GM18498 (cell line): ENCODE data around the gene SIRT7.

Experiments used
- ATAC-seq: cut with Tn5 transposase; IDR thresholded peaks from one replicate; pipeline ENCODE4 v1.9.1; 2021; ENCODE audit warnings: mild to moderate bottlenecking, moderate library complexity; ENCODE audit not compliant: unreplicated experiment

SIRT7 gene

DNA sequence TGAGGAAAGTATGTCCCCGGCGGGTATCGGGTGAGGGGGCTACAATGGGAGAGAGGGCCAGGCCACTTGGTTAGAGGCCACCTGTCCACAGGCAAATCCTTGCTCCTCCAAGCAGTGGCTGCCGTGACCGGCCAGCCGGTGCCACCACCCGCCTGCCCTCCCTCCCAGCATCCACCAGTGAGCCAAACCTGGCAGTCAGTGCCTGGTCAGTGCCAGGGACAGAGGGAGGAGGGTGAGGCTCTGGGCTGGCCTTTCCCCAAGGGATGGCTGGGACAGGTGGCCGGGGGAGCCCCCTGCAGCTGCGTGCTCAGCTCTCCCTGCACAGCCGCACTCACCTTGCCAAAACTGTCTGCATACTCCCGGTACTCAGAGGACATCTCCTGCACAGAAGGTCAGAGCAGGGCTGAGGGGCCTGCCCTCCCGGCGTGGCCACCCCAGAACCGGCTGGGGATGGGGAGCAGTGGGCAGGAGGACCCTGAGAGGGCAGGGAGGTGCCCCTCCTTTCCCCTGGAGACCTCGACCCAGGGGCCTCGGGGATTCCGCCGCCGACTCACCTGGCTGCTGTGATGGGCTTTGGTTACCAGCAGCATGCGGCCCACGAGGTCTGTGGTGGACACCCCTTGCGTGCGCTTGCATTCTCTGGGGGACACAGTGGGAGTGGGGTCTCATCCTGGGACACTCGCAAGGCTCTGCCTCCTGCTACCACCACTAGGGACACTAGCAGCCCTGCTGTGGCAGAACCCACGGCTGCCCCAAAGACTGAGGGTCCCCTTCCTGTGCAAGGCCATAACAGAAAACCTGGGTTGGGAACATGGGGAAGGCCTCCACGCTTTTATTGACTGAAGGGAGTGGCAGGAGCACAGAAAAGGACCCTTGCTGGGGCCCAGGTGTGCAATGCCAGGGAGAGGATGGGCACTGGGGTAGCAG, 10.5 kb downstream of the SIRT7 start:
- ATAC-seq, result no peak

DNA sequence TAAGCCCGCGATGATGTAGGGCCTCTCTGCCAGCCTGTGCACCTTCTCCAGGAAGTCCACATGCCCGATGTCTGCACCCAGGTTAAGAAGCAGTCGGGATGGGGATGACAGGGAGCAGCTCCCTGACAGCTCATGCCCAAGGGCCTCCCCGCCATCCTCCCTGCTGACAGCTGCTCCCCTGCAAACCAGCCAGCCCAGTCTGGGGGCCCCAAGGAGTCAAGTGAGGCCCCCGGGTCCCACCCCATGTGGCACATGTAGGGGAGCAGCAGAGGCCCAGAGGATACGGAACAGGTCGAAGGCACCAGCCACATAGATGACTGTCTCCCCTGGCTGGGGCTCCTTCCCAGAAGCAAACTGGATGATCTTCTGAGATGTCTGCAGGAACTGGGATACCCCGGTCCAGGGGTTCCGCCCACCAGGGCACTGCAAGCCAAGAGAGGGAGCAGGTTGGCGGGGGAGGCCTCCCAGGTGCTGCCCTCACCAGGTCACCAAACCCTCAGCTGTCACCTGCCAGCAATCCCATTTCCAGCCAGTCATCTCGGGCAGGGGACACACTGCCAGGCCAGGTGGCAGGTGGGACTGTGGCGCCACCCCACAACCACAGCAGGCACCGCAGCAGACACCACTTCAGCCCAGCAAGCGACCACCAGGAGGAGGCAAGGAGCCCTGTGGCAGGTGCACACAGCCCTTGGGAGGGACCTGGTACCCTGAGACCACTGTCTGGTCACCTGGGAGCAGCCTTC, 11.3 kb downstream of the SIRT7 start:
- no peak for ATAC-seq

DNA sequence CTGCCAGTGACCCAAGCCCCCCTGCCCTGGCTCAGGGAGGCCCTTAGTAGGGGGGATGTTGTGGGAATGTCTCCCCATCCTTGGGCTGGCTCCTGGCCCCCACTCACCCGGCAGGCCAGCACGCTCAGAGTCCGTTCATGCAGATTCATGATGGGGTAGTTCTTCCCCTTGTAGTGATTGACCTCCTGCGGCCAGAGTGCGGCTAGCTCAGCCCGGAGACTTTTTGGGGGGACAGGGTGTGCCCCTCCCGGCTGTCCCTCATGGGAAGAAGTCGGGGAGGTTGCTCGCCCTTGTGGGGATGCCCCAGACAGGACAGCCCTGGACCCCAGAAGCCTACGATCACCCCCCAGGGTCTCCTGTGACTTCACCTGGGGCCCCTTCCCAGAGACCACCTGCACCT, 12.0 kb downstream of the SIRT7 start:
- no peak for ATAC-seq

DNA sequence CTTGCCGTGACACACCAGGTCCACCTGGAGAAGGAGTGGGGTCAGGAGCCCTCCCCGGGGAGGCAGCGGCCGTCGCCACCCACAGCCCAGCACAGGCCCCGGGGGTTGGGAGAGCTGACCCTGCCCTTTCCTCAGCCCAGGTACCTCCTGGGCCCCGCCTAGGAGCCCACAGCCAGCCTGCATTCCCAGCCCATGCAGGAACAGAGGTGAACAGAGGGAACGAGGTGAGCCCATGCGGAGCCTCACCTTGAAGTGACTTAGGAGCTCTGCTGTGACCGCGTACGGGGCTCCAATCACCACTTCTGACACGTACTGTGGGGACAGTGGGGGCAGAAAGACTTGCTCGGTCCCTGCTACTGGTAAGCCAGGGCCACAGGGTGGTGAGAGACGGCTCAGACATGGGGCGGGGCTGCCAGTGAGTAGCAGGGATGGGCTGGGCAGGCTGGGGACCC, 12.5 kb downstream of the SIRT7 start:
- no peak for ATAC-seq

DNA sequence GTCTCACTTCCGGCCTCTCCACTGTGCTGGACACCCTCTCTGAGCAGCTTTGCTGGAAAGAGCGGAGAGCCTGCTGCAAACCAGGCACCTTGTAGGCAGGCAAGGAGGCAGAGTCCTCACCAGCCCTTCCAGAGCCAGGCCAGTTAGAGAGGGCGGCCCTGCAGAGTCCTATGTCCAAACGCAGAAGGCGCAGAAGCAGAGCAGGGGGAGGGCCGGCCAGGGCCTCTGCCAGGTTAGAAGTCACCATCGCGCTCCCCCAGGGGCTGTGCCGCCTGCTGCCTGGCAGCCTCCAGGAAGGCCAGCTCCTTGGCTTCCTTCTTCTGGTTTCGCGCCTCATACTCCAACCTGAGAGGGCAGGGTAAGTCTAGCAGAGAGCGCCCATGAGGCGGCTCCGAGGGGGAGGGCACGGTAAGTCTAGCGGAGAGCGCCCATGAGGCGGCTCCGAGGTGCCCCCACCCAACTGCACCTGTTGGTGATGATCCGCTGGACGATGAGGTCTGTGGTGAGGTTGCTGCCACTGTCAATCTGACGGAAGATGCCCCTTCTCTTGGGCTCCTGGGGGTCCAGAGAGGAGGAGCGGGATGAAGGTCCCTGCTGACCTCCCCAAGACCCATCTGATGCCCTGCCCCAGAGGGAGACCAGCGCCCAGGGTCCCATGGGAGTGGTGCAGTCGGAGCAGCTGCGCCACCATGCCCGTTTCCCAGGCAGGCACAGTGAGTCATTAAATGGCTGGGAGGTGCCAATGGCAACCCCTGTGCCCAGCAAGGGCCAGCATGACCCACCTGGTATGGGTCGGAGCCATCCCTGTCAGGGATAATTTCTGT, 13.2 kb downstream of the SIRT7 start:
- ATAC-seq, result no peak

DNA sequence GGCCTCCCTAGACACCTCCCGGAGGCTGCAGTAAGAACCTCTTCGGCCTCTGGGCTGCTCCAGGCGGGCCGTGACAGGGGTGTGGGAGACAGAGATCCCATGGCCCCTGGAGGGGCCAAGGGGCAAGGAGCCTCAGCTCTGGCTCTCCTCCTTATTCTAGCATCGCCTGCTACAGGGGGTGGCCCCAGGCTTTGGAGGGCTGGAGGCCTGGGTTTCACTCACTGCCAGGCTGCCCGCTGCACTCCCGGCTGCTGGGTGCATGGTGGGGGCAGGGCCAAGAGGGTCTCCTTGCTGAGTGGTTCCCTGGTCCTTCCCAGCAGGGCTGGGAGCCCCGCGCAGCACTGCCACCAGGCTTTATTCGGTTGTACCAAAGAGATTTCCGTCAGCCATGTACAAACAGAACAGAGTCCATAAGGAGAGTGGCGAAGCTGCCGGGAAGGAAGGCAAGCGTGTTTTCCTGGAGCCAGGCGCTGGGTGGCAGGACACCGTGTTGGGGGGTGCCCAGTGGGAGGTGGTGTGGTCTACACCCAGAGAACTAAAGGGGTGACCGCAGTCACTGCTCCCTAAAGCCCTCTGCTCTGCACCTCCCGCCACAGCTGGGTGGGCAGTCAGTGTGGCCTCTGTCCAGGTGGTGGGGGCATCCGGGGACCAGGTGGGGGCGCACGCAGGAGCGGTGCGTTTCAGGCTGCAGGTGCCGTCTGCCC, 13.9 kb downstream of the SIRT7 start:
- ATAC-seq, result no peak

DNA sequence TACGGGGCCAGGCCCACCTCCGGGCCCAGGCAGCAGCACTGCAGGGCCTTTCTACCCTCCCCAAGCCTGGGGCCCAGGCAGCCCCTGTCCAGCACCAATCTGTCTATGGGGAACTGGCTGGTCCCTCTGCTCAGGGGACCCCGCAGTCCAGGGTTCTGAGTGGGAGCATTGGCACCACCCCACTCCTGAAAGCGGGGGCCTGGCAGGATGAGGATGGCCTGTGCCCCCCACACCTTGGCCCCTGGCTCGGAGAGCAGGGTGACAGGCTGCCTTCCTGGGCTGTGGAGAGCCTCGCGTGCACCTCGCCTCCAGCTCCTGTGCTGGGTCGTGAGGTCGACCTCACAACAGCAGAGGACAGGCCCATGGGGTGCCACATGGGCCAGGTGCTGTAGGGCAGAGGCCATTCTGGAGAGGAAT, 14.6 kb downstream of the SIRT7 start:
- no peak for ATAC-seq

DNA sequence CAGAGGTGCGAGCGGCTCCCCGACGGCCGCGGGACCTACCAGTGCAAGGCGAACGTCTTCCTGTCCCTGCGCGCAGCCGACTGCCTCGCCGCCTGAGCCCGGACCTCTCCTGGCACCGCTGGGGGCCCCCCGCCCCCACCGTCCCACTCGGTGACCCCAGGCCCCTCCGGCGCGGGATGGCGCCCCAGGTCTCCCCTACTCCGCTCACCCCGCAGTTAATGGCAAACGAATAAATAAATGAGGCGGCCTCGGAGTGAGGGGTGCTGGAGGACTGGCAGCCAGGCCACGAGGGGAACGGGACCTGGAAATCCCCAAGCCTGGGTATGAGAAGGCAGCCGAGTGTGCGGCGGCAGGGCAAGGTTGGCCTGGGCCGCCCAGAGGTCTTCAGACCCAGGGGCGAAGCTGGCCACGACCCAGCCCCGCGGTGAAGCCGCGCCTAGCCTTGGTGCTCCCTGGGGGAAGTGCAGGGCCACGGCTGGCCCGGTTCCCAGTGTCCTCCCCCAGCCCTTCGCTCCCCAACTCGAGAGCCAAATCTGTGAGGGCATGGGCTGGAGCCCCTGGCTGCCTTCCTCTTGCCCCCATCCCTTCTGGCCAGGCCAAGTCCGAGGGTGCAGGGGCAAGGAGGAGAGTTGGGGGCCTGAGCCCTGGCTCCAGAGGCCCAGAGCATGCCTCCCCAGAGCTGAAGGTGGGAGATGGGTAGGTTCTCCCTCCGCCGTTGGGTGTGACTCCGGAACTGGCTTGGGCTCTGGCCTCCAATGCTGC, 15.1 kb downstream of the SIRT7 start:
- no peak for ATAC-seq

DNA sequence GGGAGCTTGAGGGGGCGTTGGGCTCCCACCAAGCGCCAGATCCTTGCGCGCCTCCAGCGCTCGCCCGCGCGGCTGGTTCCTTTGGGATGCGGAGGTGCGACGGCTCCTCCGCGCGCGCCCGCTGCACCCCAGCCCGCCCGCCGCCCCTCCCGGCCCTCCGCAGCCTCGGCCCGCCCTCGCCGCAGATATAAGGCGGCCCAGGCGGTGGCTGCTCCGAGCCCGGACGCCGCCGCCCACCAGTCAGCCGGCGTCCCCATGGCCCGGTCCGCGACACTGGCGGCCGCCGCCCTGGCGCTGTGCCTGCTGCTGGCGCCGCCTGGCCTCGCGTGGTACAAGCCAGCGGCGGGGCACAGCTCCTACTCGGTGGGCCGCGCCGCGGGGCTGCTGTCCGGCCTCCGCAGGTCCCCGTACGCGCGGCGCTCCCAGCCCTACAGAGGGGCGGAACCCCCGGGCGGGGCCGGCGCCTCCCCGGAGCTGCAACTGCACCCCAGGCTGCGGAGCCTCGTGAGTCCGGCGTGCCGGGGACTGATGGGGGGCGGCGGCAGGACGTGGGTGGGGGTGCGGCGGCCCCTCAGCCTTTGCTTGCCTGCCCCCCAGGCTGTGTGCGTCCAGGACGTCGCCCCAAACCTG, 15.8 kb downstream of the SIRT7 start, which contains the start of gene NPB:
NPB (plus strand) TSS at position 216 of the 630 bp plus-strand sequence; CDS start at position 256, 40 bp downstream.
- ATAC-seq, result no peak

DNA sequence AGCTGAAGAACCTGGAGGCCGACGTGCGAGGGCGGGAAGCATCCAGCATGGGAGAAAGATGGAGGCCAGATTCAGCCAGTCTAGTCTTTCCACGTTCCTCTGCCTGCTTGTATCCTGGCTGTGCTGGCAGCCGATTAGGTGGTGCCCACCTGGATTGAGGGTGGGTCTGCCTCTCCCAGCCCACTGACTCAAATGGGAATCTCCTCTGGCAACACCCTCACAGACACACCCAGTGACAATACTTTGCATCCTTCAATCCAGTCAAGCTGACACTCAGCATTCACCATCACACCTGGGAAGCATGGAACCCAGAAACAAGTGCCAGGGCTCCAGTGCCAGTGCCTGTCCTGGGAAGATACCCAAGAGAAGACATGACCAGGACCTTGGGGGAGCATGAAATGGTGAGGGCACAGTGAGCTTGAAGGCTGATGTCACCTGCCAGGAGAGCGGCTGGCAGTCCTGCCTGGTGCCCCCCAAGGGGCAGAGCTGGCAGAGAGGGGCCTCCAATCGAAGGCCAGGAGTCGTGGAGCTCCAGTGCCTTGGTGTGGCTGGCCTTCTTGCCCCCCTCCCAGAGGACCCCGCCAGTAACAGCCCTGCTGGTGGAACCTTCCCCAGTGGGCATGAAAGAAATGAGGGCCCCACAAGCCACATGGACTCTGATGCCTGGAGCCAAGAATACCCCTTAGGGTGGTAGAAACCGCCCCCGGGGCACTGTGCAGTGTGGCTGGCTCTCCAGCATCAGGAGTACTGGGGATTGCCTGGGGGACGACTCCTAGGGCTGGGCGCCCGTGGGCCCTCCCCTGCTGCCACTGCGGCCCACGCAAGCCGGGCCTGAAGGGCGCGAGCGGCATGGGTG, 16.6 kb downstream of the SIRT7 start:
- no peak for ATAC-seq

DNA sequence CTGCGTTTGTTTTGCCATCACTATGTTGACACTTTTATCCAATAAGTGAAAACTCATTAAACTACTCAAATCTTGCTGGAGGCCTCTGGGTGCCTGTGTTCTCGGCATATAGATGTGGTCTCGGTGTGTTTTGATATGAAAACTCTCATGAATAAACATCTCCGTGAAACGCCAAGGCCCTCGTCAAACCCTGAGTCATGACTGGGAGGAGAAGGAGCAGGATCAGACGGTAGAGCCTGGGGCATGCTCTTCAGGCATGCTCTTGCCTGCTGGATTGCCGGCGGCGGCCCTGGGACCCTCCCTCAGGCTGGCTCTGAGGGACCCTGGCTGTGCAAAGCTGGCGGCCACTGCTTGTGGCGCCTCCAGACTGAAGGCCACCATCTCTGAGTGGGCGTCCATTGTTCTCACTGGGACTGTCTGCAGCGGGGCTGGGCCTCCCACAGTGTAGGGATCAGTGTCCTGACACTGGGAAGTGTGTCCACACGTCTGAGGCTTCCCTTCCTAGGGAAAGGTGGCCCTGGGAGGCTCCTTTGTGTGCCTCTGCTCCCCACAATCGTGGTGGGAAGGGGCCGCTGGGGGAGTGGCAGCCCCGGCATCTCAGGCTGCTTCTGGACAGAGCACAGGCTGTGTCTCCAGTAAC, 17.7 kb downstream of the SIRT7 start:
- ATAC-seq, result no peak

DNA sequence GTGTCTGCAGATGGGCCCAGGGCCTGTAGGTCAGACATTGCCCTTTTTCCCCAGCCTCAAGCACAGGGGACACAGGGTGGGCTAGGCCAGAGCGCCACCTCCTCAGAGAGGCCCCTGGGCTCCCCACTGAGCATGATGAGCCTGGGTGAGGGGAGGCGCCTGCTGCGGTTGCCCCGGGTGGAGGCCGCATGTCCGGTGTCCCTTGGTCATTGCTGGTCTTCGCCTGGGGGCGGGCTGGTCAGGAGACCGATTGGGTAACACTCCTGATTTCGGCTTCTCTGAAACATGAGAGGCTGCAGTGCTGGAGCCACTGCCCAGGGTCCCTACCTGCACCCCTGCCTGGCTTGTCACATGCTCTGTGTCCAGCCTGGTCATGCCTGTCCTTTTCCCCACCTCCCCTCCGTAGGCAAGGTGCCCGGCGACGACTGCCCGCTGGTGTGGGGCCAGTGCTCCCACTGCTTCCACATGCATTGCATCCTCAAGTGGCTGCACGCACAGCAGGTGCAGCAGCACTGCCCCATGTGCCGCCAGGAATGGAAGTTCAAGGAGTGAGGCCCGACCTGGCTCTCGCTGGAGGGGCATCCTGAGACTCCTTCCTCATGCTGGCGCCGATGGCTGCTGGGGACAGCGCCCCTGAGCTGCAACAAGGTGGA, 18.3 kb downstream of the SIRT7 start:
- no peak for ATAC-seq

DNA sequence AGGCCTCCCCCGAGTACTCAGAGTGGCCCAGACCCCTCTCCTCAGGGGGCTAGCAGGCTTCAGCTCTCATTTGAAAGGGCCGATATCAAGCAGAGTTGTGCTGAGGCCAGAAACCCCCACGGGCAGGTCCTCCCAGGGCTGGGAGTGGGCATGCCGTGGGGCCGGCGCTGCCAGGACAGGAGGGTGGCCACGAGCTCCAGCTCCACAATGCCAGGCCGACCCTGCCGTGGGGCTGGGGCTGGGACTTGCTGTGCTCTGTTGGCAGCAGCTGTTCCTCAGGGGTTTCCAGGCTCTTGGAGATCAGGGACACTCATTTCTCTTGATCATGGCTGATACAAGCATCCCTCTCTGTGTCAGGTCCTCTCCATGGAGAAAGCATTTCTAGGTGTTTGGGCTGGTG, 19.1 kb downstream of the SIRT7 start:
- ATAC-seq, result no peak

DNA sequence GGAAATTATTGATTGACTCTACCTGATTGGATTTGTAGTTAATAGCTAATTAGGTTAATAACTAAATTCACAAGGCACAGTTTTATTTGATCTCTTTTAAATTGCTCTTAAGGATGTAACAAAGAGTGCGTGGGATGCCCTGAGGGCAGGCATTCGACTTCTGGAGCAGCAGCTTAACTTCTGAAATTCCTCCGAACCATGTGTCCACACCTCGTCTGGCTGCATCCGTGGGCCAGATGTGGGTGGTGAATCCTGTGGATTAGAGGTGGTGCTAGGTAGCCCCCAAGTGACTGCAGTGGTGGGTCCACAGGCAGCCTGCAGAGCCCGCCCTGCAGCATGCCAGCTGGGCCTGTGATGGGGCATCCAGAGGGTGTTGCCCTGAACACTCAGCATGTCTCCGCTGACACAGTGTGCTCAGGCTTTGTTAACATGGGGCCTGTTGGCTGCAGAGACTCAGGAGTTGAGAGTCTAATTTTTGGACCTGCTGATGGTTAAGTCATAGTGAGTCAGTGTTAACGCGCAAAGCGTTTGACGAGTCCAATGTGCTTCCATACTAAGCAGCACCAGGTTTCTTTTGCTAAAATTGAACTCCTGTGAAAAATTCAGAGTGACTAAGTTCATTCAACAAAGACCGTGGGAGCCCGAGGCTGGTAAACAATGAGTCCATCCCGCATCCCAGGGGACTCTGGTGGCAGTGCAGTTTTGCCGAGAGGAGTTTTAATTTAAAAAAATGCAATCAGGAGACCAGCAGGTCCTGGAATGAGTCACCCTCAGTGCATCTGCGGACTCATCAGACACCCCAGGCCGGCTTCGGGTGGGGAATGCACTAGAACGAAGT, 19.7 kb downstream of the SIRT7 start:
- ATAC-seq, result no peak

DNA sequence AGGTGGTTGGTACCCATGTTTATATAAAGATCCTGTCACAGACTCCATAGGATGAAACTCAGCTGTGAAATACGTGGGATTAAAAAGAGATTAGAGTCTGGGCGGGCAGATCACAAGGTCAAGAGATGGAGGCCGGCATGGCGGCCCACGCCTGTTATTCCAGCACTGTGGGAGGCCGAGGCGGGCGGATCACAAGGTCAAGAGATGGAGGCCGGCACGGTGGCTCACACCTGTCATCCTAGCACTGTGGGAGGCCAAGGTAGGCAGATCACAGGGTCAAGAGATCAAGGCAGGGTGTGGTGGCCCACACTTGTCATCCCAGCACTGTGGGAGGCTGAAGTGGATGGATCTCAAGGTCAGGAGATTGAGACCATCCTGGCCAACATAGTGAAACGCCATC, 22.6 kb downstream of the SIRT7 start:
- ATAC-seq, result no peak

DNA sequence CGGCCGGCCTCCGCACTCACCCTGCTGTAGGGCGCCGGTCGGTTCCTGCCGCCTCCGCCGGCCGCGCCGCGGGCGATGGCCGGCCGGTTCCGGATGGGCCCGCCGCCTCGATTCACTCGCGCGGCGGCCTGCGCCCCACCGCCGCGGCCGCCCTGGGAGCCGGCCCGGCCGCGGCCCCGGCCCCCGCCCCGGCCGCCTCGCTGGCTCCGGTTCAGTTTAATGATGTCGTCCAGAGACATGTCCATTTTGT, 26.7 kb downstream of the SIRT7 start:
- no peak for ATAC-seq
